MCF 10A (cell line): ENCODE results near the gene KIAA1143. TPM values are rescaled to one million over a fixed set of nuclear protein-coding genes. Genes with fewer than 3 reads are reported as not detected.

Experiments
- BruUV-seq: library from RNA; stranded (reverse); fragments of 400-500 nt; replicated peaks from 2 replicates; lab custom pipeline; 2021; lab: Mats Ljungman, UMichigan
- CTCF ChIA-PET: fragments of 300-600 bp; sonication (Branson Sonifier 250); formaldehyde crosslinking; extraction: SDS; loops from one replicate; lab custom pipeline; 2021; ENCODE audit warnings: antibody characterized with exemption, inconsistent platforms; lab: Yijun Ruan, JAX
- POLR2A ChIA-PET: fragments of 300-600, 350-650 bp; sonication (Branson Sonifier 250); formaldehyde crosslinking; extraction: SDS; loops from one replicate; lab custom pipeline; 2020; ENCODE audit warnings: antibody characterized with exemption, inconsistent platforms; lab: Yijun Ruan, JAX
- DNase-seq: peaks from one replicate; pipeline ENCODE4 v3.0.0-alpha.2; 2018; ENCODE audit not compliant: unreplicated experiment
- H3K27ac Mint-ChIP-seq: one replicate; pipeline ENCODE4 v1.8.0; 2022; ENCODE audit warnings: mild to moderate bottlenecking, low read depth, mixed read lengths; ENCODE audit not compliant: unreplicated experiment
- H3K27me3 Mint-ChIP-seq: one replicate; pipeline ENCODE4 v1.8.0; 2022; ENCODE audit warnings: mixed read lengths; ENCODE audit not compliant: insufficient read depth, unreplicated experiment
- H3K36me3 Mint-ChIP-seq: one replicate; pipeline ENCODE4 v1.8.0; 2022; ENCODE audit warnings: mild to moderate bottlenecking, moderate library complexity, mixed read lengths; ENCODE audit not compliant: insufficient read depth, unreplicated experiment
- H3K4me1 Mint-ChIP-seq: one replicate; pipeline ENCODE4 v1.8.0; 2022; ENCODE audit warnings: mixed read lengths; ENCODE audit not compliant: insufficient read depth, unreplicated experiment
- H3K4me3 Mint-ChIP-seq: one replicate; pipeline ENCODE4 v1.8.0; 2022; ENCODE audit warnings: mild to moderate bottlenecking, moderate library complexity, mixed read lengths; ENCODE audit not compliant: unreplicated experiment
- H3K9me3 Mint-ChIP-seq: one replicate; pipeline ENCODE4 v1.8.0; 2022; ENCODE audit warnings: mixed read lengths; ENCODE audit not compliant: unreplicated experiment
- intact Hi-C: fragments of 100-400 bp; cut with micrococcal nuclease; formaldehyde crosslinking; loops from 2 replicates; pipeline ENCODE4 v1.14.1; 2022
- total RNA-seq: library from RNA; stranded (reverse); gene quantifications from 2 replicates; pipeline ENCODE4 v1.2.3, GENCODE V29; 2022
- TF ChIP-seq, protein P1 (sequence below): fragments of 200-600 bp; IDR thresholded peaks from one replicate; pipeline ENCODE4 v1.8.0; 2022; ENCODE audit warnings: antibody characterized with exemption, mild to moderate bottlenecking; ENCODE audit not compliant: unreplicated experiment

KIAA1143 gene
- total RNA-seq, 1 experiment from 2014 or later: 18.2 TPM

DNA sequence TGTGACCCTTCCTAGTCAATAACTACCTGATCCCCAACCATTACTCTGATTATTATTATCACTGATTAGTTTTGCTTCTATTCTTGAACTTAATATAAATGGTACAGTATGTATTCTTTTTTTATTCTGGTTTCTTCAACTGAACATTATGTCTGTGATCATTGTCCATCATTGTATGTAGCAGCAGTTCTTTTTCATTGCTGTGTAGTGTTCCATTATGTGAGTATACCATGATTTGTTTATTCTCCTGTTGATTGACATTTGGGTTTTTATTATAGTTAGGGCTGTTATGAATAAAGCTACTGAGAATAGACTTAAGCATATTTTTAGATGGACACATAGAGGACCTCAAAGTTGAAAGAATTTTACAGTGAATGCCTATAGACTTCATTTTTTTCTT, 2.8 kb upstream of the KIAA1143 start:
- Mint-ChIP-seq H3K27ac (no peak overlapping the region), H3K9me3 (no peaks in the 10 kb centered on the region), H3K27me3 (no peaks in the 10 kb centered on the region), H3K4me1 (peaks cover 11% of the 10 kb centered on the region), H3K36me3 (peaks cover 17% of the 10 kb centered on the region), H3K4me3 (no peak overlapping the region)
- BruUV-seq: no TSS peak
- DNase-seq: no peak
- ChIA-PET CTCF (interaction anchor here (0.8 kb wide), 1 partner anchor 15 kb away, joined by 3 read pairs; no protein-coding TSS in a partner anchor), POLR2A (interaction anchor here (0.6 to 3.8 kb wide), 2 partner anchors 118 to 211 kb away, joined by 3 to 38 read pairs; partner anchors contain the start of genes EXOSC7 and ZDHHC3)
- intact Hi-C loops: loop anchor here (5.0 kb wide), 3 partner anchors 137 to 232 kb away; partner anchors contain the start of gene ZNF197
- TF ChIP-seq, protein P1, sequence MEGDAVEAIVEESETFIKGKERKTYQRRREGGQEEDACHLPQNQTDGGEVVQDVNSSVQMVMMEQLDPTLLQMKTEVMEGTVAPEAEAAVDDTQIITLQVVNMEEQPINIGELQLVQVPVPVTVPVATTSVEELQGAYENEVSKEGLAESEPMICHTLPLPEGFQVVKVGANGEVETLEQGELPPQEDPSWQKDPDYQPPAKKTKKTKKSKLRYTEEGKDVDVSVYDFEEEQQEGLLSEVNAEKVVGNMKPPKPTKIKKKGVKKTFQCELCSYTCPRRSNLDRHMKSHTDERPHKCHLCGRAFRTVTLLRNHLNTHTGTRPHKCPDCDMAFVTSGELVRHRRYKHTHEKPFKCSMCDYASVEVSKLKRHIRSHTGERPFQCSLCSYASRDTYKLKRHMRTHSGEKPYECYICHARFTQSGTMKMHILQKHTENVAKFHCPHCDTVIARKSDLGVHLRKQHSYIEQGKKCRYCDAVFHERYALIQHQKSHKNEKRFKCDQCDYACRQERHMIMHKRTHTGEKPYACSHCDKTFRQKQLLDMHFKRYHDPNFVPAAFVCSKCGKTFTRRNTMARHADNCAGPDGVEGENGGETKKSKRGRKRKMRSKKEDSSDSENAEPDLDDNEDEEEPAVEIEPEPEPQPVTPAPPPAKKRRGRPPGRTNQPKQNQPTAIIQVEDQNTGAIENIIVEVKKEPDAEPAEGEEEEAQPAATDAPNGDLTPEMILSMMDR: no peak

GRCh38 chr3:44762690-44763089, 1.3 kb upstream of the KIAA1143 start:
- CTCF ChIA-PET: interaction anchor here (0.6 to 1.4 kb wide), 8 partner anchors 9 to 158 kb away, joined by 3 to 8 read pairs (median 4); no protein-coding TSS in a partner anchor
- BruUV-seq: no TSS peak
- Mint-ChIP-seq H3K9me3 (peaks cover 5% of the 10 kb centered on the region), H3K4me3 (peak overlapping the region; percentile 77), H3K27me3 (no peaks in the 10 kb centered on the region), H3K36me3 (peaks cover 25% of the 10 kb centered on the region), H3K4me1 (peaks cover 11% of the 10 kb centered on the region), H3K27ac (peak overlapping the region; percentile 88)
- intact Hi-C loops: loop anchor here (1.0 to 5.0 kb wide), 4 partner anchors 135 to 230 kb away; partner anchors contain the start of gene ZNF197
- no peak for DNase-seq
- POLR2A ChIA-PET: interaction anchor here (0.5 to 3.8 kb wide), 14 partner anchors 9 to 361 kb away, joined by 3 to 38 read pairs (median 4); partner anchors contain the start of genes EXOSC7, ZDHHC3 and ZNF197
- TF ChIP-seq, protein P1: no peak

GRCh38 chr3:44762170-44762677, 805 bp upstream of the KIAA1143 start:
- Mint-ChIP-seq H3K9me3 (peaks cover 5% of the 10 kb centered on the region), H3K4me1 (peaks cover 11% of the 10 kb centered on the region), H3K27me3 (no peaks in the 10 kb centered on the region), H3K4me3 (peak overlapping the region; percentile 77), H3K36me3 (peaks cover 22% of the 10 kb centered on the region), H3K27ac (peak overlapping the region; percentile 88)
- POLR2A ChIA-PET: interaction anchor here (0.5 to 3.8 kb wide), 15 partner anchors 9 to 259 kb away, joined by 3 to 38 read pairs (median 5); partner anchors contain the start of genes EXOSC7, ZDHHC3 and ZNF197
- DNase-seq: no peak
- intact Hi-C loops: loop anchor here (1.0 to 5.0 kb wide), 4 partner anchors 135 to 230 kb away; partner anchors contain the start of gene ZNF197
- no TSS peak for BruUV-seq
- CTCF ChIA-PET: interaction anchor here (0.6 to 1.4 kb wide), 8 partner anchors 9 to 159 kb away, joined by 3 to 8 read pairs (median 4); no protein-coding TSS in a partner anchor
- TF ChIP-seq, protein P1: no peak

GRCh38 chr3:44761101-44761423, 357 bp downstream of the KIAA1143 start:
- ChIA-PET POLR2A (interaction anchor here (0.7 to 3.8 kb wide), 14 partner anchors 10 to 471 kb away, joined by 3 to 38 read pairs (median 6); partner anchors contain the start of genes EXOSC7, ZDHHC3 and ZNF197), CTCF (interaction anchor here (0.6 to 1.7 kb wide), 5 partner anchors 16 to 234 kb away, joined by 3 to 5 read pairs (median 3); no protein-coding TSS in a partner anchor)
- H3K4me1 Mint-ChIP-seq: peaks cover 11% of the 10 kb centered on the region
- BruUV-seq: TSS peak; percentile 59
- TF ChIP-seq, protein P1: no peak
- peaks cover 18% of the 10 kb centered on the region for H3K36me3 Mint-ChIP-seq
- no peak for DNase-seq
- intact Hi-C loops: loop anchor here (5.0 kb wide), 3 partner anchors 134 to 231 kb away; partner anchors contain the start of gene ZNF197
- no peaks in the 10 kb centered on the region for H3K27me3 Mint-ChIP-seq
- H3K4me3 Mint-ChIP-seq: peak overlapping the region; percentile 77
- peak overlapping the region; percentile 88 for H3K27ac Mint-ChIP-seq
- H3K9me3 Mint-ChIP-seq: peaks cover 5% of the 10 kb centered on the region
